IMR-90 (cell line): ENCODE results near the gene NECTIN4. TPM values are rescaled to one million over a fixed set of nuclear protein-coding genes. Genes with fewer than 3 reads are reported as not detected.

Experiments
- ATAC-seq: fragments of 200-7000 bp; cut with Tn5 transposase; 2 replicates; pipeline ENCODE4 v1.9.1; 2020; ENCODE audit warnings: low read depth, mild to moderate bottlenecking, moderate library complexity
- BruUV-seq: library from RNA; stranded (reverse); fragments of 400-500 nt; replicated peaks from 2 replicates; lab custom pipeline; 2021; lab: Mats Ljungman, UMichigan
- CTCF ChIA-PET: fragments of 300-600 bp; formaldehyde crosslinking; extraction: SDS; loops from one replicate; lab custom pipeline; 2021; ENCODE audit warnings: antibody characterized with exemption; lab: Yijun Ruan, JAX
- POLR2A ChIA-PET: fragments of 300-600 bp; sonication (Branson Sonifier 250); formaldehyde crosslinking; loops from one replicate; lab custom pipeline; 2022; ENCODE audit warnings: antibody characterized with exemption; ENCODE audit not compliant: unreplicated experiment; lab: Charles Lee
- DNase-seq: peaks from one replicate; pipeline ENCODE4 v3.0.0; 2013
- H2AFZ ChIP-seq: replicated peaks from 2 replicates; pipeline ENCODE3; 2013; ENCODE audit warnings: low read length, mild to moderate bottlenecking; ENCODE audit not compliant: poor library complexity
- H2AK5ac ChIP-seq: 2 replicates; pipeline ENCODE4 v1.6.1; 2013; ENCODE audit warnings: low read depth, low read length, inconsistent platforms
- H2AK9ac ChIP-seq: replicated peaks from 2 replicates; pipeline ENCODE3; 2013; ENCODE audit warnings: mild to moderate bottlenecking, low read depth, low read length, moderate library complexity; ENCODE audit not compliant: poor library complexity
- H2BK120ac ChIP-seq: 2 replicates; pipeline ENCODE4 v1.6.1; 2013; ENCODE audit warnings: low read depth, low read length, inconsistent platforms
- H2BK15ac ChIP-seq: 3 replicates; pipeline ENCODE4 v1.6.1; 2013; ENCODE audit warnings: low read depth, low read length, inconsistent platforms
- H2BK20ac ChIP-seq: 2 replicates; pipeline ENCODE4 v1.6.1; 2013; ENCODE audit warnings: low read depth, mild to moderate bottlenecking, inconsistent platforms, low read length, moderate library complexity
- H2BK5ac ChIP-seq: 2 replicates; pipeline ENCODE4 v1.6.1; 2013; ENCODE audit warnings: mild to moderate bottlenecking, low read depth, low read length, inconsistent platforms; ENCODE audit not compliant: poor library complexity, severe bottlenecking
- H3K14ac ChIP-seq: replicated peaks from 2 replicates; pipeline ENCODE4 v1.6.1; 2013; ENCODE audit warnings: low read depth, low read length, inconsistent platforms
- H3K18ac ChIP-seq: 2 replicates; pipeline ENCODE4 v1.6.1; 2013; ENCODE audit warnings: low read depth, low read length, control low read depth
- H3K23ac ChIP-seq: 2 replicates; pipeline ENCODE4 v1.6.1; 2013; ENCODE audit warnings: low read depth, low read length, inconsistent platforms
- H3K27ac ChIP-seq: 2 replicates; pipeline ENCODE4 v1.5.1; 2013; ENCODE audit warnings: mild to moderate bottlenecking, control low read depth, low read length; ENCODE audit not compliant: insufficient read depth
- H3K27me3 ChIP-seq: 2 replicates; pipeline ENCODE4 v1.6.1; 2013; ENCODE audit warnings: low read length; ENCODE audit not compliant: control insufficient read depth, insufficient read depth
- H3K36me3 ChIP-seq: 2 replicates; pipeline ENCODE4 v1.6.1; 2013; ENCODE audit warnings: low read length, mixed read lengths; ENCODE audit not compliant: control insufficient read depth, insufficient read depth
- H3K4ac ChIP-seq: 2 replicates; pipeline ENCODE4 v1.6.1; 2013; ENCODE audit warnings: low read depth, low read length, inconsistent platforms
- H3K4me1 ChIP-seq: 2 replicates; pipeline ENCODE4 v1.6.1; 2013; ENCODE audit warnings: low read length, mixed read lengths; ENCODE audit not compliant: control insufficient read depth, insufficient read depth
- H3K4me2 ChIP-seq: 2 replicates; pipeline ENCODE4 v1.6.1; 2013; ENCODE audit warnings: low read depth, mild to moderate bottlenecking, control low read depth, low read length, moderate library complexity
- H3K4me3 ChIP-seq: 2 replicates; pipeline ENCODE4 v1.5.1; 2013; ENCODE audit warnings: low read depth, mild to moderate bottlenecking, control low read depth, low read length, moderate library complexity; ENCODE audit not compliant: insufficient read depth
- H3K56ac ChIP-seq: 2 replicates; pipeline ENCODE4 v1.6.1; 2013; ENCODE audit warnings: low read length, inconsistent platforms; ENCODE audit not compliant: insufficient read depth; ENCODE audit errors: extremely low read depth
- H3K79me1 ChIP-seq, 2 experiments: 2 replicates each; pipeline ENCODE4 v1.6.1; 2013; ENCODE audit warnings: low read length in 2 of 2, inconsistent platforms in 1 of 2, low read depth in 1 of 2
- H3K9ac ChIP-seq: 2 replicates; pipeline ENCODE4 v1.6.1; 2013; ENCODE audit warnings: low read depth, low read length, control low read depth
- H3K9me1 ChIP-seq: 2 replicates; pipeline ENCODE4 v1.6.1; 2013; ENCODE audit warnings: low read length, inconsistent platforms; ENCODE audit not compliant: insufficient read depth
- H3K9me3 ChIP-seq: 2 replicates; pipeline ENCODE4 v1.6.1; 2013; ENCODE audit warnings: low read length; ENCODE audit not compliant: control insufficient read depth, insufficient read depth
- H4K20me1 ChIP-seq: 2 replicates; pipeline ENCODE4 v1.6.1; 2013; ENCODE audit warnings: low read length, inconsistent platforms; ENCODE audit not compliant: insufficient read depth
- H4K5ac ChIP-seq: 2 replicates; pipeline ENCODE4 v1.6.1; 2013; ENCODE audit warnings: mild to moderate bottlenecking, low read depth, low read length, control low read depth
- H4K8ac ChIP-seq, 2 experiments: 2 replicates each; pipeline ENCODE4 v1.6.1; 2013; ENCODE audit warnings: low read depth in 2 of 2, low read length in 2 of 2, control low read depth in 1 of 2, inconsistent platforms in 1 of 2
- H4K91ac ChIP-seq: 2 replicates; pipeline ENCODE4 v1.6.1; 2013; ENCODE audit warnings: low read depth, low read length, inconsistent platforms; ENCODE audit not compliant: insufficient read depth
- BHLHE40 ChIP-seq: fragments of 150-350 bp; IDR thresholded peaks from 2 replicates; pipeline ENCODE4 v1.6.1; 2016; ENCODE audit warnings: mild to moderate bottlenecking, low read depth, low read length
- CEBPB ChIP-seq: IDR thresholded peaks from 2 replicates; pipeline ENCODE4 v1.6.1; 2012; ENCODE audit warnings: low read depth, low read length, improper control_type of control experiment
- CHD1 ChIP-seq: IDR thresholded peaks from 2 replicates; pipeline ENCODE4 v1.6.1; 2012; ENCODE audit warnings: low read depth, low read length, improper control_type of control experiment
- CTCF ChIP-seq: conservative IDR thresholded peaks from 2 replicates; pipeline ENCODE4 v1.5.1; 2012; ENCODE audit warnings: mild to moderate bottlenecking, low read depth, low read length, improper control_type of control experiment
- ELK1 ChIP-seq: fragments of 150-350 bp; IDR thresholded peaks from 2 replicates; pipeline ENCODE4 v1.6.1; 2016; ENCODE audit warnings: low read depth, mild to moderate bottlenecking, low read length, moderate library complexity, borderline replicate concordance
- FOS ChIP-seq: fragments of 150-350 bp; IDR thresholded peaks from 2 replicates; pipeline ENCODE4 v1.6.1; 2016; ENCODE audit warnings: low read depth, low read length
- MAFK ChIP-seq: IDR thresholded peaks from 2 replicates; pipeline ENCODE4 v1.6.1; 2012; ENCODE audit warnings: low read depth, low read length, improper control_type of control experiment
- MAZ ChIP-seq: IDR thresholded peaks from 2 replicates; pipeline ENCODE4 v1.6.1; 2012; ENCODE audit warnings: low read depth, mild to moderate bottlenecking, low read length, improper control_type of control experiment, moderate library complexity, borderline replicate concordance
- MXI1 ChIP-seq: IDR thresholded peaks from 2 replicates; pipeline ENCODE4 v1.6.1; 2012; ENCODE audit warnings: low read depth, mild to moderate bottlenecking, low read length, moderate library complexity, borderline replicate concordance
- NFE2L2 ChIP-seq: fragments of 150-350 bp; IDR thresholded peaks from 2 replicates; pipeline ENCODE4 v1.6.1; 2016; ENCODE audit warnings: low read depth, mild to moderate bottlenecking, low read length
- POLR2A ChIP-seq: IDR thresholded peaks from 2 replicates; pipeline ENCODE4 v1.6.1; 2012; ENCODE audit warnings: mild to moderate bottlenecking, low read depth, low read length
- RAD21 ChIP-seq: IDR thresholded peaks from 2 replicates; pipeline ENCODE4 v1.6.1; 2012; ENCODE audit warnings: low read length, improper control_type of control experiment
- RCOR1 ChIP-seq: IDR thresholded peaks from 2 replicates; pipeline ENCODE4 v1.6.1; 2012; ENCODE audit warnings: mild to moderate bottlenecking, low read length, improper control_type of control experiment; ENCODE audit not compliant: insufficient replicate concordance
- RFX5 ChIP-seq: IDR thresholded peaks from 2 replicates; pipeline ENCODE4 v1.8.0; 2012; ENCODE audit warnings: low read depth, mild to moderate bottlenecking, low read length, moderate library complexity
- SMC3 ChIP-seq: fragments of 150-350 bp; IDR thresholded peaks from 2 replicates; pipeline ENCODE4 v1.6.1; 2016; ENCODE audit warnings: low read depth, mild to moderate bottlenecking, antibody characterized with exemption, low read length, moderate library complexity
- USF2 ChIP-seq: fragments of 150-350 bp; IDR thresholded peaks from 2 replicates; pipeline ENCODE4 v1.6.1; 2017; ENCODE audit warnings: mild to moderate bottlenecking, antibody characterized with exemption, low read length, low read depth
- WGBS, 2 experiments: methylation state at CpG; one replicate each; pipeline versions ENCODE4 v1.1.5 to v1.1.7; 2013; ENCODE audit warnings: missing lambda C conversion rate in 2 of 2; ENCODE audit not compliant: insufficient read length in 1 of 2; ENCODE audit errors: extremely low coverage in 2 of 2; 5-methylcytosine and 5-hydroxymethylcytosine counted together
- dilution Hi-C: fragments of 300-500 bp; cut with HindIII; formaldehyde crosslinking; loops from one replicate; pipeline ENCODE4 v1.14.3; 2018; ENCODE audit warnings: low sequenced_read_pairs; ENCODE audit not compliant: unreplicated experiment
- in situ Hi-C: fragments of 300-500 bp; cut with MboI; formaldehyde crosslinking; loops from 3 replicates; pipeline ENCODE4 v1.14.3; 2019; ENCODE audit warnings: low sequenced_read_pairs, inconsistent platforms, mixed read lengths
- intact Hi-C: fragments of 100-400 bp; cut with micrococcal nuclease; formaldehyde crosslinking; loops from 2 replicates; pipeline ENCODE4 v1.10.0; 2022
- polyA plus RNA-seq, 3 experiments: library from polyadenylated mRNA; depleted of rRNA; stranded (reverse); fragments of >200 nt; gene quantifications; 2 replicates each; pipeline ENCODE4 v1.2.3, GENCODE V29; 2012; ENCODE audit warnings: low replicate concordance in 1 of 3
- total RNA-seq: library from RNA; depleted of rRNA; stranded (reverse); fragments of >200 nt; gene quantifications from 2 replicates; pipeline ENCODE4 v1.2.3, GENCODE V29; 2012

The NECTIN4 gene
- total and polyA plus RNA-seq, 2 of the 4 experiments (the other 2 are of a cell fraction), result 0.18 to 0.24 TPM

DNA sequence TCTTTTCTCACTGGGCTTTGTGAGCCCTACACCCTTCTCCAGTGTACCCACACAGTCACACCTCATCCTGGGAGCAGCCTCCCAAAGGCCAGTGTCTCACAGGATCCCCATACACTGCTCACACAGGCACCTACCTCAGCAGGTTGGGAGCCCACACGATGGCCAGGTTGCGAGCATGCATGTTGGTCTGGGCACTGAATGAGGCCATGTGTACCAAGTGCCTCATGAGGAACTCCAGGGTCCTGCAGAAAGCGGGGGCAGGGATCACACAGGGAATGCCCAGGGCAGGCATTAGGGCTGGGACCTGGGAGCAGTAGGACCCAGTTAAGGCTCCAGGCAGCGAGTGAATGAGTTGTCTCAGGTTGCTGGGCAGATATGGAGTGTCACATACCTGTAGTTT is 35.1 kb downstream of the NECTIN4 start:
- Histone ChIP-seq H3K4ac (no peak overlapping the region), H4K8ac (no peak overlapping the region), H4K91ac (no peak overlapping the region), H3K4me1 (no peaks in the 10 kb centered on the region), H4K20me1 (no peaks in the 10 kb centered on the region), H2BK15ac (no peak overlapping the region), H3K23ac (no peak overlapping the region), H3K4me2 (no peak overlapping the region), H3K27me3 (no peaks in the 10 kb centered on the region), H3K56ac (no peak overlapping the region), H3K9me3 (no peaks in the 10 kb centered on the region), H3K9ac (no peak overlapping the region), H3K18ac (no peak overlapping the region), H4K5ac (no peak overlapping the region), H3K9me1 (no peaks in the 10 kb centered on the region), H2BK5ac (no peak overlapping the region), H3K14ac (no peak overlapping the region), H3K79me1 (no peaks in the 10 kb centered on the region), H2BK20ac (no peak overlapping the region), H2AK9ac (no peak overlapping the region), H2AK5ac (no peak overlapping the region), H3K36me3 (no peaks in the 10 kb centered on the region), H3K4me3 (no peak overlapping the region), H3K27ac (no peak overlapping the region), H2BK120ac (no peak overlapping the region), H2AFZ (no peak overlapping the region)
- ChIA-PET CTCF (no interaction called here), POLR2A (no interaction called here)
- dilution Hi-C loops (no loop called here), in situ Hi-C loops (no loop called here), intact Hi-C loops (no loop called here)
- 93% methylated on average over 3 of the region's 4 CpGs; no CpG with 5 or more reads in 1 of the 2 experiments for WGBS, 2 experiments
- DNase-seq (no peak), ATAC-seq (no peak)
- no TSS peak for BruUV-seq
- no peak for TF ChIP-seq NFE2L2
- TF ChIP-seq RAD21, result no peak
- no peak for TF ChIP-seq RFX5
- TF ChIP-seq CTCF, result no peak
- TF ChIP-seq USF2, result no peak
- no peak for TF ChIP-seq FOS
- TF ChIP-seq BHLHE40, result no peak
- TF ChIP-seq ELK1, result no peak
- no peak for TF ChIP-seq CEBPB
- no peak for TF ChIP-seq SMC3
- TF ChIP-seq RCOR1, result no peak
- no peak for TF ChIP-seq MAFK
- no peak for TF ChIP-seq CHD1
- no peak for TF ChIP-seq MAZ
- no peak for TF ChIP-seq MXI1
- TF ChIP-seq POLR2A, result no peak
